Brain microvascular endothelial cell (primary cell): Measurements from ENCODE around the gene PIGU.

Experiments
- DNase-seq: peaks from one replicate; pipeline ENCODE4 v3.0.0-alpha.2; 2020
- H3K27ac ChIP-seq: fragments of 250-450 bp; sonication (Bioruptor Pico); 2 replicates; pipeline ENCODE4 v1.5.1; 2020; ENCODE audit warnings: mild to moderate bottlenecking, moderate library complexity
- H3K27me3 ChIP-seq: fragments of 250-450 bp; sonication (Bioruptor Pico); replicated peaks from 2 replicates; pipeline ENCODE4 v1.5.1; 2020; ENCODE audit warnings: mild to moderate bottlenecking
- H3K36me3 ChIP-seq: fragments of 250-450 bp; sonication (Bioruptor Pico); replicated peaks from 2 replicates; pipeline ENCODE4 v1.5.1; 2020; ENCODE audit warnings: mild to moderate bottlenecking
- H3K4me3 ChIP-seq: 2 replicates; pipeline ENCODE4 v1.5.1; 2011; ENCODE audit warnings: low read depth, mild to moderate bottlenecking, control low read depth, low read length, moderate library complexity
- in situ Hi-C: cut with HindIII; loops from 2 replicates; pipeline ENCODE4 v1.10.0; 2017; ENCODE audit warnings: low sequenced_read_pairs, low pct_ligation_motif_present
- TF ChIP-seq, protein P1 (sequence below): IDR thresholded peaks from 2 replicates; pipeline ENCODE4 v1.5.1; 2011; ENCODE audit warnings: low read depth, mild to moderate bottlenecking, moderate library complexity, low read length, control low read depth, inconsistent platforms; ENCODE audit errors: missing control alignments

Gene PIGU

DNA sequence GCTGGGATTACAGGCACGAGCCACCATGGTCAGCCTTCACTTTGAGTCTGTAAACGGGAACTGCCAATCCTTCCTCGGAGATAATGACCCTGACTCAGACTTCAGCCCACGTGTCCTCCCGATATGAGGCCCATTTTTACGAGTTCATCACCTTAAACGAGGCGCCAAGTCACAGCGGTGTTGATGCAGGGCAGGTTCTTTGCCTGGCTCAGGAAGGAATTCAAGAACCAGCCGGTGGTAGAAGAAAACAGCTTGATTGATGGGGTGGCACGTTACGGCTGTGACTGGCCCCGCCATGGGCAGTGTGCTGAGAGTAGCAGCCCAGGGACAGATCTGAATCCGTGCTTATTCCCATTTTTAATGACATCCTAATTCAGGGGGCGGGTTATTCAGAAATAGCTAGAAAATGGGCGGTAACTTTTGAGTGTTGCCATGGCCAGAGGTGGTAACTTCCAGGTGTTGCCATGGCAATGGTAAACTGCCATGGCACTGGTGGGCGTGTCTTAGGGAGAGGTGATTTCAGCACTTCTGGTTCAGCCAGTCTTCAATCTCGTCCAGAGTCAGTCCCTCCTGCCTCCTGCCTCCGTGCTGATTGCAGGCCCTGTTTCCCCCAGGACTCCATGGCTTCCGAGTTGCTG lies 127.5 kb downstream of the PIGU start:
- H3K4me3 ChIP-seq: no peak overlapping the region
- H3K36me3 ChIP-seq: no peaks in the 10 kb centered on the region
- no peaks in the 10 kb centered on the region for H3K27me3 ChIP-seq
- no peak overlapping the region for H3K27ac ChIP-seq
- DNase-seq: no peak
- TF ChIP-seq, protein P1, sequence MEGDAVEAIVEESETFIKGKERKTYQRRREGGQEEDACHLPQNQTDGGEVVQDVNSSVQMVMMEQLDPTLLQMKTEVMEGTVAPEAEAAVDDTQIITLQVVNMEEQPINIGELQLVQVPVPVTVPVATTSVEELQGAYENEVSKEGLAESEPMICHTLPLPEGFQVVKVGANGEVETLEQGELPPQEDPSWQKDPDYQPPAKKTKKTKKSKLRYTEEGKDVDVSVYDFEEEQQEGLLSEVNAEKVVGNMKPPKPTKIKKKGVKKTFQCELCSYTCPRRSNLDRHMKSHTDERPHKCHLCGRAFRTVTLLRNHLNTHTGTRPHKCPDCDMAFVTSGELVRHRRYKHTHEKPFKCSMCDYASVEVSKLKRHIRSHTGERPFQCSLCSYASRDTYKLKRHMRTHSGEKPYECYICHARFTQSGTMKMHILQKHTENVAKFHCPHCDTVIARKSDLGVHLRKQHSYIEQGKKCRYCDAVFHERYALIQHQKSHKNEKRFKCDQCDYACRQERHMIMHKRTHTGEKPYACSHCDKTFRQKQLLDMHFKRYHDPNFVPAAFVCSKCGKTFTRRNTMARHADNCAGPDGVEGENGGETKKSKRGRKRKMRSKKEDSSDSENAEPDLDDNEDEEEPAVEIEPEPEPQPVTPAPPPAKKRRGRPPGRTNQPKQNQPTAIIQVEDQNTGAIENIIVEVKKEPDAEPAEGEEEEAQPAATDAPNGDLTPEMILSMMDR: no peak
- in situ Hi-C loops: no loop called here

DNA sequence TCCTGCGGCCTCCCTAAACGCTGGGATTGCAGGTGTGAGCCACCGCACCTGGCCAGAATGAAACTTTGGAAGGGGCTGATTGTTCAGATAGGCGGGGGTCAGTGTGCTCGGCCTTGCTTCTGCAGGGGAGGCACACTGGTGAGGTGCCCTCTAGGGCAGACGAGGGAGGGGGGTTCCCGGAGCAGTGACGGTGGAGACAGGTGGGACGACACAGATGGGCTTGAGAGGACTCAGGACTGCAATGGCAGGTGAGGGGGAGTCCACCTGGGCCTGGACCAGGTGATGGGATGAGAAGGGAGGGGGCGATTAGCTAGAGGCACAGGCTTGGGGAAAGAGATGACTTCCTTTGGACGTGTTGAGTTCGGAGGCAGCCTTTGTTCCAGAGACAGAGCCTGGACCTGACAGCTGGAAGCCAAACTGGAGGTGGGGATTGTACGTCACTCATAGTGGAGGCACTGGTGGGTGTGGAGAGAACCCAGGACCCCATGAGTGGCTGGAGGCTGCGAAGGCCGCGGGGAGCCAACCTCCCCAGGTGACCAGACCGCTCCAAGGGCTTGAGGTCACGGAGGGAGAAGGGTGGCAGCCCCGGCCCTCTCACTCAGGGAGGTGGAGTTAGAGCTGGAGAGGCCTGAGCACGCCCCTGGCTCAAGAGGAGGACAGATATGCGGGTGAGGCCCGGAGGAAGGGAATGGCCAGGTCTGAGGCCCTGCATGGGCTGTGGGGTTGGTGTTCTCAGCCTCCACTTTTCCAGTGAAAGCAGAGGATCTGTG lies 128.9 kb downstream of the PIGU start:
- Histone ChIP-seq H3K27me3 (no peaks in the 10 kb centered on the region), H3K4me3 (no peak overlapping the region), H3K36me3 (no peaks in the 10 kb centered on the region), H3K27ac (no peak overlapping the region)
- in situ Hi-C loops: no loop called here
- DNase-seq: no peak
- TF ChIP-seq, protein P1: no peak

DNA sequence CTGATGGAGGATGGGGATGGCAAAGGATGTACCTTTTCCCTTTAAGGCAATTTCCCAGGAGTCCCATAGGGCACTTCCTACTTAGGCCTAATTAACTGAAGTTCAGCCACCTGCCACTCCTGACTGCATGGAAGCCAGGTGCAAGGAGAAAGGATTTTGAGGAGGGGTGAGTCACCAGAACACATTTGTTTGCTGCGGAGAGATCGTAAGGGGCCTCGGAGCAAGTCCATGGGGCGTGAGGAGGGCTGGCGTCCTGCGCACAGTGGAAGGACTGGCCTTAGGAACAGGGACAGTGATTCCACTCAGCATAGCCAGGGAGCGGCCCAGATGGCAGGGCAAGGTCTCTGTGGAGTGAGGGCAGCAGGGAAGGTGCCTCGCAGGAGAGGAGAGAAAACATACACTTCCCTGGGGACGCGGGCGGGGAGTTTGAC lies 130.1 kb downstream of the PIGU start:
- no peaks in the 10 kb centered on the region for H3K27me3 ChIP-seq
- in situ Hi-C loops: no loop called here
- no peak overlapping the region for H3K4me3 ChIP-seq
- no peak for DNase-seq
- no peak overlapping the region for H3K27ac ChIP-seq
- TF ChIP-seq, protein P1: no peak
- H3K36me3 ChIP-seq: peaks cover 6% of the 10 kb centered on the region

DNA sequence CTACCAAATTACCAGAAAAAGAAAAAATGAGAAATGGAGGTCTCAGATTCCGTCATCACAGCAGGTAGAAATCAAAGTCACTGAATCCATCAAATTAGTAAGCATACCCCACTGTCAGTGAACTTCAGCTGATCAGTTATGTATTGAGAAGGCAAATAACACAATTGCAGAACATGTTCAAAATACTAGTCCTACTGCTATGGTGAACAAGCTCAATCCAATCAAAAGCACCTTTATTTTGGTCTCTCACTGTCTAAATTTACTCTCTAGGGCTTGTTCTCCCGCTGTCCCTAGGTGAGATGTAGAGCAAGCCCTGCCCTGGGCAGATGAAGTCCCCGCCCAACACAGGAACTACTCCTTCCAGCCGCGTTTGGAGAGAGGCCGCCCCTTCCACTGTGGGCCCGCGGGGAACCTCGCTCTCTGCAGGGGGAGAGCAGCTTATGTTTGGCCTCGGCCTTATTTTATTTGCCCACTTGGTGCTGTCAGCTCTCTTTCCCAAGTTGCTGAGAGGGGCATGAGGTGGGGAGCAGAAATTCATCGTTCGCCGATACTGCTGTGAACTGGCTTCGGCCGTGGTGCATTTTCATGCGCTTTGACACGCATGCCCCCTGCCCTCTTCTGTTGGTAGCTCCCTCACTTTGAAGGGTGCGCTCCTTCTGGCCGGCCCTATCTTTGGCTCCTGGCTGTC lies 132.6 kb downstream of the PIGU start:
- TF ChIP-seq, protein P1: no peak
- Histone ChIP-seq H3K4me3 (no peak overlapping the region), H3K27me3 (no peaks in the 10 kb centered on the region), H3K27ac (no peak overlapping the region), H3K36me3 (peaks cover 30% of the 10 kb centered on the region)
- no peak for DNase-seq
- in situ Hi-C loops: no loop called here

DNA sequence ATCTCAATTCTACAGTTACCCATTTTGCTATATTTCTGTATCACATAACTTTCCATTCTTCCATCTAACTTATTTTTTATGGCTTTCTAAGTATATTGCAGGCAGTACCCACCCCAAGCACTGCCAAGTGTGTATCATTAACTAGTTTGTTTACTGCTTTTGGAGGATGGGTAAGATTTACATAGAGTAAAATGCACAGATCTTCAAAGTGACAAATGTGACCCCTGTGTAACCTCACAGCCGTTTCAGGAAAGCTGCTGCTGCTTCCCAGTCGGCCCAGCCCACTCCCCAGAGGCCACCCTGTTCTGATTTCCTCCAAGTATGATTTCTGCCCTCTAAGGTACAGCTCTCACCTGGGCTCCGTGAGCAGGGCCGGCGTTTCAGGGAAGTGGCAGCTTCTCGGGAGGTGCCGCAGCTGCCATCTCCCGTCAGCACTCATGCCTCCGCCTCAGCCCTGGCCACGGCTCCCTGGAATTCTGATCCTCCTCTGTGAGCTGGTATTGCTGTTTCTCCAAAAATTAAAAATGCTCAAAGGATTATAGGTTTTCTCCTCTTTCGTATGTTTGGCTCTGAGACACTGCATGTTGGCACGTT lies 133.3 kb downstream of the PIGU start:
- no peak overlapping the region for H3K4me3 ChIP-seq
- H3K36me3 ChIP-seq: peaks cover 35% of the 10 kb centered on the region
- H3K27ac ChIP-seq: no peak overlapping the region
- DNase-seq: no peak
- in situ Hi-C loops: no loop called here
- H3K27me3 ChIP-seq: no peaks in the 10 kb centered on the region
- TF ChIP-seq, protein P1: no peak
